ENCODE data around the gene KCNS3.

GRCh38 chr2:17969661-17970060 is 91.2 kb downstream of the KCNS3 start:
- TF ChIP-seq POLR2A (IDR thresholded peaks at IDR 0.05; ENCODE audit: low read length), result no peak
- TF ChIP-seq GATA1 (IDR thresholded peaks at IDR 0.05; ENCODE audit: low read depth, low read length), result no peak
